Measurements from ENCODE around the gene ZNF575. TPM values are rescaled to one million over a fixed set of nuclear protein-coding genes. Genes with fewer than 3 reads are reported as not detected.

The ZNF575 gene
- total and polyA plus RNA-seq, 2 donors (not counting 3 experiments of a cell fraction or from before 2014, with no cell fraction given) = 0.57 to 3.0 TPM

DNA sequence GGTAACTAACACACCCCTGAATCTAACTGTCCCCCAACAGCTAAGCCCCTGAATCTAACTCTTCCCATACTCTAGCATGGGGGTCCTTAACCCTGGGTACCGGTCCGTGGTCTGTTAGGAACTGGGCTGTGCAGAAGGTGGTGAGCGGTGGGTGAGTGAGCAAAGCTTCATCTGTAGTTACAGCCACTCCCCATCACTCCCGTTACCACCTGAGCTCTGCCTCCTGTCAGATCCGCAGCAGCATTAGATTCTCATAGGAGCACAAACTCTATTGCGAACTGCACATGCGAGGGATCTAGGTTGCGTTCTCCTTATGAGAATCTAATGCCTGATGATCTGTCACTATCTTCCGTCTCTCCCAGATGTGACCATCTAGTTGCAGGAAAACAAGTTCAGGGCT is 22.3 kb upstream of the ZNF575 start:
- no peak overlapping the region for H2AFZ ChIP-seq (ENCODE audit: low read depth, low read length)
- H3K4me2 ChIP-seq (ENCODE audit: insufficient read depth, low read length) = no peak overlapping the region
- no peak for TF ChIP-seq FOS (IDR thresholded peaks at IDR 0.05; ENCODE audit: borderline replicate concordance, insufficient read depth, low read length)
- TF ChIP-seq POLR2A (IDR thresholded peaks at IDR 0.05; ENCODE audit: low read depth, low read length) = no peak
- TF ChIP-seq, protein P1, sequence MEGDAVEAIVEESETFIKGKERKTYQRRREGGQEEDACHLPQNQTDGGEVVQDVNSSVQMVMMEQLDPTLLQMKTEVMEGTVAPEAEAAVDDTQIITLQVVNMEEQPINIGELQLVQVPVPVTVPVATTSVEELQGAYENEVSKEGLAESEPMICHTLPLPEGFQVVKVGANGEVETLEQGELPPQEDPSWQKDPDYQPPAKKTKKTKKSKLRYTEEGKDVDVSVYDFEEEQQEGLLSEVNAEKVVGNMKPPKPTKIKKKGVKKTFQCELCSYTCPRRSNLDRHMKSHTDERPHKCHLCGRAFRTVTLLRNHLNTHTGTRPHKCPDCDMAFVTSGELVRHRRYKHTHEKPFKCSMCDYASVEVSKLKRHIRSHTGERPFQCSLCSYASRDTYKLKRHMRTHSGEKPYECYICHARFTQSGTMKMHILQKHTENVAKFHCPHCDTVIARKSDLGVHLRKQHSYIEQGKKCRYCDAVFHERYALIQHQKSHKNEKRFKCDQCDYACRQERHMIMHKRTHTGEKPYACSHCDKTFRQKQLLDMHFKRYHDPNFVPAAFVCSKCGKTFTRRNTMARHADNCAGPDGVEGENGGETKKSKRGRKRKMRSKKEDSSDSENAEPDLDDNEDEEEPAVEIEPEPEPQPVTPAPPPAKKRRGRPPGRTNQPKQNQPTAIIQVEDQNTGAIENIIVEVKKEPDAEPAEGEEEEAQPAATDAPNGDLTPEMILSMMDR (IDR thresholded peaks at IDR 0.05; ENCODE audit: extremely low read depth in 1 of 2, insufficient read depth in 1 of 2, low read depth in 1 of 2, low read length in 2 of 2) = no peak
- TF ChIP-seq MYC (IDR thresholded peaks at IDR 0.05; ENCODE audit: low read depth, low read length) = no peak
- TF ChIP-seq EZH2 (IDR thresholded peaks at IDR 0.05; ENCODE audit: borderline replicate concordance, low read depth, low read length, severe bottlenecking) = no peak
- TF ChIP-seq MAX (IDR thresholded peaks at IDR 0.05; ENCODE audit: insufficient read depth, insufficient read length) = no peak
- no peak for TF ChIP-seq POLR2AphosphoS5 (IDR thresholded peaks at IDR 0.05; ENCODE audit: insufficient read depth, low read depth, low read length)
- no peak for TF ChIP-seq JUN (IDR thresholded peaks at IDR 0.05; ENCODE audit: borderline replicate concordance, insufficient read depth, insufficient read length, low read depth)
- TF ChIP-seq GATA2 (IDR thresholded peaks at IDR 0.05; ENCODE audit: insufficient read depth, insufficient read length, low read depth, low read length) = no peak
- DNase-seq (ENCODE audit: low read depth, low spot score) = no peak
- no peaks in the 10 kb centered on the region for H3K27me3 ChIP-seq (ENCODE audit: control insufficient read depth in 2 of 2, insufficient read depth in 2 of 2, low read length in 2 of 2)
- intact Hi-C loops (cut with micrococcal nuclease) = no loop called here
- H3K9me3 ChIP-seq (replicated peaks; ENCODE audit: control insufficient read depth, insufficient read depth, low read length) = no peaks in the 10 kb centered on the region
- H3K36me3 ChIP-seq (ENCODE audit: control insufficient read depth in 2 of 2, extremely low read depth in 1 of 2, insufficient read depth in 2 of 2, low read length in 2 of 2) = peaks cover 0 to 11% of the 10 kb centered on the region in 2 experiments
- no peak overlapping the region for H3K4me3 ChIP-seq (replicated peaks in 1 of 3; ENCODE audit: insufficient read depth in 1 of 3, low read depth in 1 of 3, low read length in 3 of 3)
- POLR2A ChIA-PET = no interaction called here
- CTCF ChIA-PET = interaction anchor here (1.3 to 4.4 kb wide), 4 partner anchors 9 to 78 kb away, joined by 3 to 26 read pairs (median 15); no protein-coding TSS in a partner anchor
- dilution Hi-C loops (cut with MboI; ENCODE audit: extremely low pct_ligation_motif_present, low sequenced_read_pairs) = no loop called here
- no peaks in the 10 kb centered on the region for H4K20me1 ChIP-seq (replicated peaks; ENCODE audit: control insufficient read depth, extremely low read depth, insufficient read depth, low read length)
- no peak overlapping the region for H3K9ac ChIP-seq (replicated peaks; ENCODE audit: extremely low read depth, insufficient read depth, low read length)
- H3K4me1 ChIP-seq (ENCODE audit: control insufficient read depth, extremely low read depth, insufficient read depth, low read length) = no peaks in the 10 kb centered on the region
- H3K79me2 ChIP-seq (ENCODE audit: control insufficient read depth, insufficient read depth, low read length) = no peaks in the 10 kb centered on the region
- BruUV-seq (replicated peaks) = no TSS peak
- no peak for FAIRE-seq
- H3K9me1 ChIP-seq (replicated peaks; ENCODE audit: control insufficient read depth, extremely low read depth, insufficient read depth, low read length) = no peaks in the 10 kb centered on the region
- no peak overlapping the region for H3K27ac ChIP-seq (ENCODE audit: insufficient read depth, low read depth, low read length)

Measured in endothelial cell of umbilical vein (primary cell).